Esophagus (tissue), 2 donors: ENCODE results near the gene USP51. TPM values are rescaled to one million over a fixed set of nuclear protein-coding genes. Genes with fewer than 3 reads are reported as not detected.
"Not testable (repeated sequence)": the region's sequence is repeated elsewhere in the genome, so short reads cannot be mapped to it uniquely, and the experiment has no call there.

Source experiments
- H3K27ac ChIP-seq, 2 donors: one replicate each; pipeline ENCODE4 v1.5.1; 2013; ENCODE audit warnings: low read depth in 2 of 2, mild to moderate bottlenecking in 2 of 2, inconsistent platforms in 1 of 2, low read length in 1 of 2, moderate library complexity in 1 of 2
- H3K27me3 ChIP-seq, 2 donors: one replicate each; pipeline ENCODE4 v1.6.1; 2013; ENCODE audit warnings: low read length in 2 of 2, control low read depth in 1 of 2, mild to moderate bottlenecking in 1 of 2; ENCODE audit not compliant: insufficient read depth in 2 of 2, control insufficient read depth in 1 of 2
- H3K36me3 ChIP-seq, 2 donors: one replicate each; pipeline ENCODE4 v1.6.1; 2013; ENCODE audit warnings: low read length in 1 of 2; ENCODE audit not compliant: control insufficient read depth in 2 of 2, insufficient read depth in 2 of 2
- H3K4me1 ChIP-seq, 2 donors: one replicate each; pipeline ENCODE4 v1.6.1; 2013; ENCODE audit warnings: low read length in 1 of 2; ENCODE audit not compliant: control insufficient read depth in 2 of 2, insufficient read depth in 2 of 2
- H3K4me3 ChIP-seq, 2 donors: one replicate each; pipeline ENCODE4 v1.5.1; 2013; ENCODE audit warnings: low read length in 2 of 2, mild to moderate bottlenecking in 2 of 2, low read depth in 1 of 2, moderate library complexity in 1 of 2
- H3K9me3 ChIP-seq, 2 donors: one replicate each; pipeline ENCODE4 v1.6.1; 2013; ENCODE audit warnings: mild to moderate bottlenecking in 2 of 2, low read depth in 1 of 2, low read length in 1 of 2, moderate library complexity in 1 of 2; ENCODE audit not compliant: control insufficient read depth in 2 of 2, insufficient read depth in 1 of 2
- WGBS, 2 donors: extraction: QIAGEN DNeasy Blood & Tissue Kit; methylation state at CpG; one replicate each; pipeline ENCODE4 v1.1.7; 2013; 5-methylcytosine and 5-hydroxymethylcytosine counted together
- polyA plus RNA-seq, 2 donors: library from polyadenylated mRNA; stranded (reverse); fragments of 200-250 nt; gene quantifications; one replicate each; pipeline ENCODE4 v1.2.3, GENCODE V29; 2013
- donor health status: healthy with polysubstance abuse.
- donor health status: Bipolar disorder and iron deficiency.

The USP51 gene
- polyA plus RNA-seq, 2 donors, result 0.24 TPM

DNA sequence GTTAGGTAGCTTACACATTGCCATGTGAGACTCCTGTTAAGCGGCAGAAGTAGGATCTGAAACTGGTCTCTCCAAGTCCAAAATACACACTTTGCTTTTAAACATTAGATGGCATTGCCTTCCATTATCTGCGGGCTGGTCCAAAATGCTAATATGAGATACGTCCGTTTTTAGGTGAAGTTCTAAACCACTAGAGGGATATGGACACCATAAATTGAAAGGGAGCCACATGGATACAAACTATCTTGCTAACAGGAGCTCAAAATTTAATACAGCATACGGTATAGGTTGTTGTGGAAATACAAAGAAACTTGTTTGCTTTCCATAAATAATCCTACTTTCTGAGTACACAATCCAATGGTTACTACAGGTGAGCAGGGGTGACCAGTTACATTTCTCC, 23.9 kb downstream of the USP51 start:
- not testable (repeated sequence) for H3K9me3 ChIP-seq, H3K27ac ChIP-seq, H3K4me1 ChIP-seq, H3K36me3 ChIP-seq, H3K27me3 ChIP-seq, H3K4me3 ChIP-seq
- WGBS, 2 donors, result no CpG with 5 or more reads among the region's 5 CpGs

DNA sequence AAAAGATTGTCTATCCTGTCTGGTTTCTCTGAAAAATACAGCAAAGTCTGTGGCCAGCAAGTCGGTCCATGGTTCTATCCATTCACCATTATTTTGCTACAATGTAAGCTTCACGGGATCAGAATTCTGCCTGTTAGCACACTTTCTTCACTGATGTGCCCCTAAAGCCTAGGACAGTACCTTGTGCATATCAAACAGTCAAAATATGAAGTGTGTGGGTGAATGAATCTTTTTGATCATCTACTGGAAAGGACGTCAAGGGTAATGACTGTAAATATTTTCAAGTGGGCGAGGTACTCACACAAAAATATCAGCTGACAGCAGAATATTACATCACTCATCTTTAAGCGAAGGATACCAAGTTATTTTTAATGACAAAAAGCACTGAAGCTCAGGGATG, 24.5 kb downstream of the USP51 start:
- no CpG with 5 or more reads among the region's 5 CpGs for WGBS, 2 donors
- not testable (repeated sequence) for H3K4me1 ChIP-seq, H3K9me3 ChIP-seq, H3K4me3 ChIP-seq, H3K36me3 ChIP-seq, H3K27ac ChIP-seq, H3K27me3 ChIP-seq

DNA sequence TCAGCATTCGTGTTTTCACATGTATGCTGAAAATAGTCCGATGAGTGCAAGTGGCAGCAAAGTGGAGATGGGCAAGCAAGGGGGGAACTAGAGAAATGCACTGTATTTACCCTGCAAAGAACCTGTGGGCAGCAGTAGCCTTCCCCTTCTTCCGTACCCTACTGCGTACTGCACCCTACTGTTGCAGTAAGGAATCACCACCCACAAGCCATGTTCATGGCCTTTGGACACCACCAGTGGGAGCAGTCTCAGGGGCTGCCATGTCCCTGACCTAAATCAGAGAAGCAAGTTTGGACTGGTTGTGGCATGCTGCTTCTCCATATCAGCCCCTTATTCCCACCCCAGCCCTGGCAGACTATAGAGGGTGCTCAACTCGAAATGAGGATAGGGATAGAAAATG, 25.6 kb downstream of the USP51 start:
- H3K36me3 ChIP-seq, H3K27me3 ChIP-seq, H3K9me3 ChIP-seq, H3K4me1 ChIP-seq, H3K4me3 ChIP-seq, H3K27ac ChIP-seq: not testable (repeated sequence)
- no CpG with 5 or more reads among the region's 5 CpGs for WGBS, 2 donors

DNA sequence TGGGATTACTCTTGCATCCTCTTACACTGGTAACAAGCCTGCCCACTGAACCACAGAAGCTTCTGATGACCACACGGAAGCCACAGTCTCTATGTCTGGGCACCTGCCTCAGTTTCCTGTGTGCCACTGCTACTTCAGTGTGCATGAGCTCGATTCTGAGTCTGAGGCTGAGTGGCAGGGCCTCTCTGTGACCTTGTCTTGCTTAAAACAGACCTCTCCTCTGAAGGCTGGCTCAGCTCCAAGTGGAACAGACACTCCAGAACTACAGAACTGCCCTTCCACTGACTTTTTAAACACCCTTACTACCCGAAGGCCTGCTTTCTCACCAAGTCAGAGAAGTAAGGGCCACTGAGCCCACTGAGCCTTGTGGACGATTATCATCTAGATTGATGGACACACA, 29.7 kb downstream of the USP51 start:
- H3K4me1 ChIP-seq, H3K36me3 ChIP-seq, H3K27me3 ChIP-seq, H3K4me3 ChIP-seq, H3K9me3 ChIP-seq, H3K27ac ChIP-seq: not testable (repeated sequence)
- WGBS, 2 donors, result no CpG with 5 or more reads among the region's 4 CpGs

DNA sequence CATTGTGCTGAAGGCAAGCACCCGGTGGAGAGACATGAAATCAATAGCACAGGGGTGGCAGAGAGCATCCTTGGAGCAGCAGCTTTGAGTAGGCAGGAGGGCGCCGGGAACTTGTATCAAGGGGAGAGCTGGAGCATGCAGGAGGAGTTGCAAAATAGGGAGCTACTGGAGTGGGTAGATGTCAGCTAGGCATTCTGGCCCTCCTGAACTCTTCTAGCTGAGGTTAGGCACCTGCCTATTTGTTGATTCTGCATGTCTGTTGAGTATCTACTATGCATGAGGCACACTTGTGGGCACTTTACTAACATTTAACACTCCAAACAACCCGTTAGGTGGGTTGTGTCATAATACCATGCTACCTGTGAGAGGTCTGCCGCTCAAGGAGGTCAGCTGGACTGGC, 30.2 kb downstream of the USP51 start:
- not testable (repeated sequence) for H3K27ac ChIP-seq, H3K4me3 ChIP-seq, H3K27me3 ChIP-seq, H3K4me1 ChIP-seq, H3K36me3 ChIP-seq, H3K9me3 ChIP-seq
- no CpG with 5 or more reads among the region's 5 CpGs for WGBS, 2 donors

DNA sequence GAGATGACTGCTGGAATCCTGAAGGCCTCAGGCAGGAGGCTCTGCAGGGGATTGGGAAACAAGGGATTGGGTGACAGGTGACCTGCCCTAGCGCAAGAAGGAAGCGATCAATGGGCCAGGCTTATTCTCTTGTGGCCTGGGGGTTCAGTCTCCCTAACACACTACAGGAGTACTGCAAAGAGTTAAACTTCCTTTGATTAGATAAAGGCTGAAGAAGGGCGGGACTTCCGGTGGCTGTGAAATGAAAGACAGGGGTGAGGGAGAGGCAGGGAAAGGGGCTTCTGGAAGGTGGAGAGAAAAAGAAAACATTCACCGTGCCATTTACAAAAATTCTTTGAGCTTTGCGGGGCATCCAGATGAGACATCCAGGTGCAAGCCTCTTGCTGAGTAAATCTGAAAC, 33.9 kb downstream of the USP51 start:
- not testable (repeated sequence) for H3K4me1 ChIP-seq, H3K4me3 ChIP-seq, H3K27ac ChIP-seq, H3K36me3 ChIP-seq, H3K9me3 ChIP-seq, H3K27me3 ChIP-seq
- WGBS, 2 donors, result no CpG with 5 or more reads among the region's 6 CpGs

DNA sequence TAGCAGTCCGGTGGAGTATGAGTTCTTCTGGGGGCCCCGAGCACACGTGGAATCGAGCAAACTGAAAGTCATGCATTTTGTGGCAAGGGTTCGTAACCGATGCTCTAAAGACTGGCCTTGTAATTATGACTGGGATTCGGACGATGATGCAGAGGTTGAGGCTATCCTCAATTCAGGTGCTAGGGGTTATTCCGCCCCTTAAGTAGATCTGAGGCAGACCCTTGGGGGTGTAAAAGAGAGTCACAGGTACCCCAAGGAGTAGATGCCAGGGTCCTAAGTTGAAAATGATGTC, 36.9 kb downstream of the USP51 start:
- 1 to 33% methylated on average over 9 of the region's 9 CpGs for WGBS, 2 donors
- Histone ChIP-seq H3K9me3 (no peaks in the 10 kb centered on the region), H3K4me1 (no peaks in the 10 kb centered on the region), H3K27ac (peak overlapping the region; percentile 64 to 70), H3K27me3 (no peaks in the 10 kb centered on the region), H3K4me3 (peak overlapping the region; percentile 57 to 60), H3K36me3 (no peaks in the 10 kb centered on the region)

DNA sequence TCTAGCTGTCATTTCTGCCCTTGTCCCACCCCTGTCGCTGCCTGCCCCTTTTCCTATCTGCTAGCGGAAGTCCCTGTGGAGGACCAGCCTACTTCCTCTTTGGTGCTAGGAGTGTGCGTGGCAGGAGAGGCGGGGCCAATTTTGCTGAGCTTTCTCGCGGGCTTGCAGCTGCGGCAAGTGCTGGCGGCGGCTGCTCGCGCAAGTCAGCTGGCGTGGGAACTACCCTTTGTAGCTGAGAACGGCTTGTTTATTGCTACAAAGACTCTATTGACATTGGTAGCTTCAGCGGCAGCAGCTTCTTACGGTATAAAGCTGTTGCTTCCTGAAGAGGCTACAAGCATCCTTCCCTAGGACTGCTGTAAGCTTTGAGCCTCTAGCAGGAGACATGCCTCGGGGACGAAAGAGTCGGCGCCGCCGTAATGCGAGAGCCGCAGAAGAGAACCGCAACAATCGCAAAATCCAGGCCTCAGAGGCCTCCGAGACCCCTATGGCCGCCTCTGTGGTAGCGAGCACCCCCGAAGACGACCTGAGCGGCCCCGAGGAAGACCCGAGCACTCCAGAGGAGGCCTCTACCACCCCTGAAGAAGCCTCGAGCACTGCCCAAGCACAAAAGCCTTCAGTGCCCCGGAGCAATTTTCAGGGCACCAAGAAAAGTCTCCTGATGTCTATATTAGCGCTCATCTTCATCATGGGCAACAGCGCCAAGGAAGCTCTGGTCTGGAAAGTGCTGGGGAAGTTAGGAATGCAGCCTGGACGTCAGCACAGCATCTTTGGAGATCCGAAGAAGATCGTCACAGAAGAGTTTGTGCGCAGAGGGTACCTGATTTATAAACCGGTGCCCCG, 37.4 kb downstream of the USP51 start, which contains the start of gene MAGEH1:
Gene MAGEH1 (plus strand): TSS at position 138 of the 843 bp plus-strand sequence. CDS start 248 bp downstream, at position 386.
- H3K4me1 ChIP-seq, result no peaks in the 10 kb centered on the region
- H3K9me3 ChIP-seq, result no peaks in the 10 kb centered on the region
- H3K27ac ChIP-seq, result peak within 1 kb of the TSS; percentile 64 to 70
- 1 to 24% methylated on average over 43 of the region's 43 CpGs for WGBS, 2 donors
- peak within 1 kb of the TSS; percentile 57 to 60 for H3K4me3 ChIP-seq
- no peaks in the 10 kb centered on the region for H3K27me3 ChIP-seq
- no peaks in the 10 kb centered on the region for H3K36me3 ChIP-seq

DNA sequence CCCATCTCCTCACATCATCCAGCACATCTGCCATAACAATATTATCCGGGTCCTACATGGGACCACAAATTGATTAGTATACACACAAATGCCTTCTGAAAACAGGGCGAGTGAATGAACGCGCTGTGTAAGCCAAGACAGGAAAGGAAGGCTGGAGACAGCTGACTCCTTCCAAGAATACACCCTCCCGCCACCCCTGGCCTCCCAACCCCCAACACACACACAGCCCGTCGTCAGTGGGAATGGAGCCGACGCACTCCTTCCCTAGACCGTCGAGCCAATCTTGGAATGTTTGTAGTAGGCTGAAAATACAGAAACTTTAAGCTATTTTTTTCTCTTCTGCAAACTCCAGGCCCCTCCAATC, 38.0 kb downstream of the USP51 start:
- Histone ChIP-seq H3K9me3 (no peaks in the 10 kb centered on the region), H3K27me3 (no peaks in the 10 kb centered on the region), H3K4me3 (peak overlapping the region; percentile 57 to 60), H3K27ac (peak overlapping the region in 1 of 2 donors; percentile 49), H3K36me3 (no peaks in the 10 kb centered on the region), H3K4me1 (no peaks in the 10 kb centered on the region)
- 2 to 30% methylated on average over 10 to 11 of the region's 11 CpGs for WGBS, 2 donors

DNA sequence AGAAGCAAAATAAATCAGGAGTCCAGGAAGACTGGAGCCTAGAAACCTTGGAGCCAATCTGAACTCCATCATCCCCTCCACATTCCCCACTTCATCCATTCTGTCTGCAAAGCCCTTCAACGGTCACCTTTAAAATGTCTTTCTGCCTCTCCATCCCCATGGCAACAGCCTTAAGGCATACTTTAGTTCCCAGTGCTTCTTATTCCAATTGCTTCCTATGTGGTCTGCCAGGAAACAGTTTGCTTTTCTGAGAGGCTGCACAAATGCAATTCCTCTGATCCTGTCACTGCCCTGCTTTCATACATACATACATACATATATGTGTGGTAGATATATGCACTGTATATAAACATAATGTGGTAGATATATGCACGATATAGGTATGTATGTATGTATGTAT, 38.5 kb downstream of the USP51 start:
- Histone ChIP-seq H3K27ac (no peak overlapping the region), H3K9me3 (no peaks in the 10 kb centered on the region), H3K4me3 (no peak overlapping the region), H3K4me1 (no peaks in the 10 kb centered on the region), H3K36me3 (no peaks in the 10 kb centered on the region), H3K27me3 (no peaks in the 10 kb centered on the region)
- WGBS, 2 donors, result 30 to 46% methylated on average over 2 of the region's 2 CpGs
